Lower leg skin (tissue), 4 donors: Measurements from ENCODE around the gene SRSF8. TPM values are rescaled to one million over a fixed set of nuclear protein-coding genes. Genes with fewer than 3 reads are reported as not detected.

Source experiments
- DNase-seq, 2 donors: peaks; one replicate each; pipeline ENCODE4 v3.0.0-alpha.2; 2019; ENCODE audit warnings: low spot score in 2 of 2
- H3K4me3 ChIP-seq: fragments of 200-600 bp; sonication (generic); 2 replicates; pipeline ENCODE4 v1.5.1; 2017; ENCODE audit warnings: mild to moderate bottlenecking, low read depth; ENCODE audit not compliant: poor library complexity, severe bottlenecking
- POLR2A ChIP-seq, 2 donors: fragments of 450-650 bp; IDR thresholded peaks; one replicate each; pipeline ENCODE4 v1.6.1; 2016 to 2017; ENCODE audit warnings: antibody characterized with exemption in 2 of 2, mild to moderate bottlenecking in 1 of 2, moderate library complexity in 1 of 2
- WGBS, 2 donors: methylation state at CpG; one replicate each; pipeline ENCODE4 v1.1.5; 2018; 5-methylcytosine and 5-hydroxymethylcytosine counted together
- intact Hi-C: fragments of 100-400 bp; cut with DNase I; formaldehyde crosslinking; loops from one replicate; pipeline ENCODE4 v1.15.0; 2023; ENCODE audit warnings: low total_unique reads
- total RNA-seq, 4 donors: library from RNA; depleted of rRNA; stranded (reverse); fragments of >200 nt; gene quantifications; one replicate each; pipeline ENCODE4 v1.1.0, GENCODE V29; 2016
- TF ChIP-seq, protein P1 (sequence below), 3 donors: fragments of 450-650 bp; IDR thresholded peaks; one replicate each; pipeline ENCODE4 v1.5.1; 2016; ENCODE audit warnings: antibody characterized with exemption in 3 of 3, mild to moderate bottlenecking in 3 of 3, moderate library complexity in 2 of 3

The SRSF8 gene
- total RNA-seq, 4 donors from 2014 or later, result 28.6 to 51.2 (median 41.3) TPM

- WGBS, 2 donors, result 22 to 43% methylated on average over 4 of the region's 4 CpGs
These were observed 29.3 kb downstream of the SRSF8 start for GRCh38 chr11:95095858-95096587.

DNA sequence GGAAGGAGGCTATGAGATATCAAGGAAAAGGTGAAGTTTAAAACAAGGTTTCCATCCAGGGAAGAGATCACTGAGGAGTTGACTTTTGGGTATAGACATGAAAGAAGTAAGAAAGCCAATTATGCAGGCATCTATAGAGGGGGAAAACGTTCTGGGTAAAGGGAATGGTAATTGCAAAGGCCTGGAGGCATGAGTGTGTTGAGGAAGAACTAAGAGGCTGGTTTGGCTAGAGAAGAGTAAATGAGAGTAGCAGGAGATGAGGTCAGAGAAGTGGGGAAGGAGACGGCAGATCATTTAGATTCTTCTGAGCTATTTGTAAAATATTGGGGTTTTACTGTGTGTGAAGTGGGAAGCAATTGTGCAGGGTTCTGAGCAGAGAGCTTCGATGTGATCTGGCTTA lies 30.5 kb downstream of the SRSF8 start:
- no peak overlapping the region for H3K4me3 ChIP-seq
- WGBS, 2 donors, result 61 to 63% methylated on average over 3 of the region's 3 CpGs
- TF ChIP-seq, protein P1, sequence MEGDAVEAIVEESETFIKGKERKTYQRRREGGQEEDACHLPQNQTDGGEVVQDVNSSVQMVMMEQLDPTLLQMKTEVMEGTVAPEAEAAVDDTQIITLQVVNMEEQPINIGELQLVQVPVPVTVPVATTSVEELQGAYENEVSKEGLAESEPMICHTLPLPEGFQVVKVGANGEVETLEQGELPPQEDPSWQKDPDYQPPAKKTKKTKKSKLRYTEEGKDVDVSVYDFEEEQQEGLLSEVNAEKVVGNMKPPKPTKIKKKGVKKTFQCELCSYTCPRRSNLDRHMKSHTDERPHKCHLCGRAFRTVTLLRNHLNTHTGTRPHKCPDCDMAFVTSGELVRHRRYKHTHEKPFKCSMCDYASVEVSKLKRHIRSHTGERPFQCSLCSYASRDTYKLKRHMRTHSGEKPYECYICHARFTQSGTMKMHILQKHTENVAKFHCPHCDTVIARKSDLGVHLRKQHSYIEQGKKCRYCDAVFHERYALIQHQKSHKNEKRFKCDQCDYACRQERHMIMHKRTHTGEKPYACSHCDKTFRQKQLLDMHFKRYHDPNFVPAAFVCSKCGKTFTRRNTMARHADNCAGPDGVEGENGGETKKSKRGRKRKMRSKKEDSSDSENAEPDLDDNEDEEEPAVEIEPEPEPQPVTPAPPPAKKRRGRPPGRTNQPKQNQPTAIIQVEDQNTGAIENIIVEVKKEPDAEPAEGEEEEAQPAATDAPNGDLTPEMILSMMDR (IDR thresholded peaks at IDR 0.05), result no peak
- no peak for TF ChIP-seq POLR2A (IDR thresholded peaks at IDR 0.05)
- intact Hi-C loops, result no loop called here
- DNase-seq, result no peak

More at GRCh38 chr11:95095858-95096587, 29.3 kb downstream of the SRSF8 start:
- H3K4me3 ChIP-seq, result no peak overlapping the region
- DNase-seq, result no peak
- intact Hi-C loops, result no loop called here
- no peak for TF ChIP-seq POLR2A (IDR thresholded peaks at IDR 0.05)

- no peak for DNase-seq
- WGBS, 2 donors, result 79 to 89% methylated on average over 3 of the region's 3 CpGs
- TF ChIP-seq POLR2A (IDR thresholded peaks at IDR 0.05), result no peak
- TF ChIP-seq, protein P1 (IDR thresholded peaks at IDR 0.05), result no peak
- no peak overlapping the region for H3K4me3 ChIP-seq
- intact Hi-C loops, result no loop called here
These were observed 32.1 kb downstream of the SRSF8 start for GRCh38 chr11:95098826-95099225.

GRCh38 chr11:95100191-95100648 lies 33.5 kb downstream of the SRSF8 start:
- 88 to 91% methylated on average over 4 of the region's 4 CpGs for WGBS, 2 donors
- H3K4me3 ChIP-seq, result no peak overlapping the region
- DNase-seq, result no peak
- intact Hi-C loops, result no loop called here
- TF ChIP-seq, protein P1 (IDR thresholded peaks at IDR 0.05), result no peak
- no peak for TF ChIP-seq POLR2A (IDR thresholded peaks at IDR 0.05)

GRCh38 chr11:95100856-95101507 lies 34.3 kb downstream of the SRSF8 start:
- no peak for DNase-seq
- TF ChIP-seq, protein P1 (IDR thresholded peaks at IDR 0.05), result no peak
- no peak for TF ChIP-seq POLR2A (IDR thresholded peaks at IDR 0.05)
- 73 to 74% methylated on average over 6 of the region's 6 CpGs for WGBS, 2 donors
- no peak overlapping the region for H3K4me3 ChIP-seq
- intact Hi-C loops, result no loop called here

DNA sequence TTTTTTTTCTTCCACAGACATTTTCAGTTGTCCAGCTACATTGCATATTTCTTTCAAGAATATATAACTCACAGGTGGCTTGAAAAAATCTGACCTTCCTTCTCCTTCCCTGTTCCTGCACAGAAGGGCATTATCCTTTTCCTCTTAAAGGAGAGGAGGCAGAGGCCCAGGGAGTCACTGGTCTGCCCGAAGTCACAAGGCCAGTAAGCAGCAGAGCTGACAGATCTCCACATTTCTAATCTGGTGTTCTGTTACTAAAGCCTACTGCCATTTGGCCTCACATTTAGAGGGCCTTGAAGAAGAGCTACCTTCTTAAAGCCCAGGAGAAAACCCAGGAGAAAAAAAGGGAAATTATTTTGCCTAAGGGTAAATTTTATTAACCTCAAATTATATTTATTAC lies 35.2 kb downstream of the SRSF8 start:
- intact Hi-C loops, result no loop called here
- TF ChIP-seq POLR2A (IDR thresholded peaks at IDR 0.05), result no peak
- TF ChIP-seq, protein P1 (IDR thresholded peaks at IDR 0.05), result no peak
- no peak overlapping the region for H3K4me3 ChIP-seq
- no peak for DNase-seq
- 75 to 84% methylated on average over 1 of the region's 1 CpG for WGBS, 2 donors
